HepG2 (cell line): ENCODE measurements around the gene LHX3. TPM values are rescaled to one million over a fixed set of nuclear protein-coding genes. Genes with fewer than 3 reads are reported as not detected.

Experiments
- ATAC-seq: fragments of 200-7000 bp; cut with Tn5 transposase; 3 replicates; pipeline ENCODE4 v1.9.1; 2020; ENCODE audit warnings: mild to moderate bottlenecking, moderate library complexity
- BruUV-seq: library from RNA; stranded (reverse); fragments of 400-500 nt; replicated peaks from 2 replicates; lab custom pipeline; 2021; lab: Mats Ljungman, UMichigan
- CTCF ChIA-PET: fragments of 300-600 bp; formaldehyde crosslinking; extraction: SDS; loops from one replicate; lab custom pipeline; 2021; ENCODE audit warnings: low total read pairs, inconsistent platforms, low intra/inter-chr PET ratio; lab: Yijun Ruan, JAX
- POLR2A ChIA-PET: fragments of 350-600 bp; sonication (Branson Sonifier 250); formaldehyde crosslinking; loops from one replicate; lab custom pipeline; 2020; ENCODE audit warnings: antibody characterized with exemption, inconsistent platforms; lab: Yijun Ruan, JAX
- DNase-seq: peaks from one replicate; pipeline ENCODE4 v3.0.0-alpha.2; 2015; ENCODE audit warnings: low spot score
- FAIRE-seq: peaks from 3 replicates; lab custom pipeline; 2011; peaks lifted over from hg19 to GRCh38; lab: Jason Lieb, UNC
- H2AFZ ChIP-seq: one replicate; pipeline ENCODE4 v1.6.1; 2011; ENCODE audit warnings: low read length, inconsistent platforms
- H3K27ac ChIP-seq: fragments of 300-600 bp; 3 replicates; pipeline ENCODE4 v1.8.0; 2011; ENCODE audit warnings: mixed run types, mild to moderate bottlenecking, mixed read lengths, low read length, inconsistent platforms; ENCODE audit not compliant: insufficient read depth; ENCODE audit errors: extremely low read length
- H3K27me3 ChIP-seq, 2 experiments: fragments of 200-600 bp in 1 of 2; 2 replicates in 1 of 2; 3 replicates in 1 of 2; pipeline versions ENCODE4 v1.6.0 to v1.8.0; 2011; ENCODE audit warnings: low read length in 2 of 2, mild to moderate bottlenecking in 2 of 2, moderate library complexity in 2 of 2, inconsistent platforms in 1 of 2; ENCODE audit not compliant: insufficient read depth in 2 of 2, control insufficient read depth in 1 of 2
- H3K36me3 ChIP-seq, 2 experiments: fragments of 200-600 bp in 1 of 2; replicated peaks in 1 of 2; 2 replicates in 1 of 2; 3 replicates in 1 of 2; pipeline versions ENCODE4 v1.5.1 to v1.8.0; 2011; ENCODE audit warnings: low read length in 2 of 2, inconsistent platforms in 1 of 2; ENCODE audit not compliant: insufficient read depth in 2 of 2, control insufficient read depth in 1 of 2
- H3K4me1 ChIP-seq: 2 replicates; pipeline ENCODE4 v1.5.1; 2012; ENCODE audit warnings: low read length, inconsistent platforms; ENCODE audit not compliant: insufficient read depth
- H3K4me2 ChIP-seq: 2 replicates; pipeline ENCODE4 v1.6.0; 2011; ENCODE audit warnings: low read depth, low read length, inconsistent platforms
- H3K4me3 ChIP-seq, 3 experiments: fragments of 200-600 bp in 1 of 3; sonication (generic), shearing (Covaris generic) in 1 of 3; replicated peaks in 1 of 3; 2 replicates each; pipeline ENCODE4 v1.5.1; 2011 to 2016; ENCODE audit warnings: low read length in 3 of 3, inconsistent platforms in 2 of 3, low read depth in 2 of 3, mild to moderate bottlenecking in 2 of 3, control low read depth in 1 of 3, mixed read lengths in 1 of 3; ENCODE audit not compliant: insufficient read depth in 1 of 3
- H3K79me2 ChIP-seq: one replicate; pipeline ENCODE4 v1.6.1; 2011; ENCODE audit warnings: low read length, inconsistent platforms; ENCODE audit not compliant: insufficient read depth
- H3K9ac ChIP-seq: 2 replicates; pipeline ENCODE4 v1.6.0; 2011; ENCODE audit warnings: mild to moderate bottlenecking, low read depth, low read length, inconsistent platforms; ENCODE audit not compliant: insufficient read depth
- H3K9me3 ChIP-seq: 2 replicates; pipeline ENCODE4 v1.5.1; 2012; ENCODE audit warnings: mild to moderate bottlenecking, low read length
- H4K20me1 ChIP-seq: 2 replicates; pipeline ENCODE4 v1.6.0; 2011; ENCODE audit warnings: inconsistent platforms, mild to moderate bottlenecking, low read length, moderate library complexity; ENCODE audit not compliant: insufficient read depth
- ARNT2 ChIP-seq: sonication (generic); formaldehyde crosslinking; IDR thresholded peaks from 2 replicates; pipeline ENCODE4 v1.8.0; 2022; ENCODE audit warnings: mild to moderate bottlenecking, low read depth, missing genetic modification reagents, moderate library complexity
- BCL3 ChIP-seq: sonication (generic); formaldehyde crosslinking; IDR thresholded peaks from 2 replicates; pipeline ENCODE4 v1.5.1; 2020; ENCODE audit warnings: mild to moderate bottlenecking, missing genetic modification reagents, moderate library complexity
- EHMT2 ChIP-seq: fragments of 200-600 bp; sonication (generic); IDR thresholded peaks from 2 replicates; pipeline ENCODE4 v1.7.0; 2017; ENCODE audit warnings: antibody characterized with exemption, low read depth, low read length, borderline replicate concordance
- MIER2 ChIP-seq: IDR thresholded peaks from 2 replicates; pipeline ENCODE4 v1.6.1; 2016; ENCODE audit warnings: missing biosample characterization, missing genetic modification reagents
- MXI1 ChIP-seq: IDR thresholded peaks from 3 replicates; pipeline ENCODE4 v1.6.1; 2012; ENCODE audit warnings: low read depth, low read length, inconsistent platforms, borderline replicate concordance
- NFYC ChIP-seq: IDR thresholded peaks from 2 replicates; pipeline ENCODE4 v1.6.1; 2016; ENCODE audit warnings: missing genetic modification reagents, missing compliant biosample characterization
- PHF8 ChIP-seq: sonication (generic); formaldehyde crosslinking; IDR thresholded peaks from 2 replicates; pipeline ENCODE4 v1.5.0; 2020; ENCODE audit warnings: missing genetic modification reagents
- SALL1 ChIP-seq: sonication (generic); formaldehyde crosslinking; IDR thresholded peaks from 2 replicates; pipeline ENCODE4 v1.8.0; 2022; ENCODE audit warnings: mild to moderate bottlenecking, missing genetic modification reagents
- TSC22D2 ChIP-seq: sonication (generic); formaldehyde crosslinking; IDR thresholded peaks from 2 replicates; pipeline ENCODE4 v1.5.1; 2020; ENCODE audit warnings: missing genetic modification reagents, mild to moderate bottlenecking, borderline replicate concordance
- ZBTB38 ChIP-seq: sonication (generic); formaldehyde crosslinking; IDR thresholded peaks from 2 replicates; pipeline ENCODE4 v1.5.1; 2020; ENCODE audit warnings: mild to moderate bottlenecking, missing genetic modification reagents
- ZBTB43 ChIP-seq: sonication (generic); formaldehyde crosslinking; conservative IDR thresholded peaks from 2 replicates; pipeline ENCODE4 v1.4.0; 2020; ENCODE audit warnings: missing genetic modification reagents
- ZNF547 ChIP-seq: sonication (generic); formaldehyde crosslinking; IDR thresholded peaks from 2 replicates; pipeline ENCODE4 v1.5.1; 2020; ENCODE audit warnings: mild to moderate bottlenecking, missing genetic modification reagents
- ZNF607 ChIP-seq: sonication (generic); formaldehyde crosslinking; IDR thresholded peaks from 2 replicates; pipeline ENCODE4 v1.5.1; 2020; ENCODE audit warnings: missing genetic modification reagents, mild to moderate bottlenecking, borderline replicate concordance
- ZSCAN21 ChIP-seq: sonication (generic); formaldehyde crosslinking; IDR thresholded peaks from 2 replicates; pipeline ENCODE4 v1.8.0; 2022; ENCODE audit warnings: mild to moderate bottlenecking, missing genetic modification reagents, moderate library complexity, borderline replicate concordance
- whole genome bisulfite sequencing: methylation state at CpG from one replicate; pipeline ENCODE4 v1.1.6; 2017; ENCODE audit warnings: low lambda C conversion rate; 5-methylcytosine and 5-hydroxymethylcytosine counted together
- in situ Hi-C: cut with HindIII; loops from 2 replicates; pipeline ENCODE4 v1.10.0; 2017; ENCODE audit warnings: low pct_unique_long_range_greater_than_20kb; ENCODE audit not compliant: extremely low pct_ligation_motif_present
- intact Hi-C: fragments of 100-400 bp; cut with micrococcal nuclease; formaldehyde crosslinking; loops from one replicate; pipeline ENCODE4 v1.10.0; 2022; ENCODE audit not compliant: unreplicated experiment
- polyA plus RNA-seq, 8 experiments: library from polyadenylated mRNA; depleted of rRNA in 3 of 8; stranded (reverse) in 7 of 8; unstranded in 1 of 8; fragments of >200 nt; fragmentation: Illumina TruSeq in 4 of 8; extraction: Trizol in 4 of 8; gene quantifications; 2 replicates each; pipeline versions ENCODE4 v1.2.1 to v1.2.3, GENCODE V29; 2011 to 2016; ENCODE audit warnings: low read depth in 4 of 8, missing spikeins in 1 of 8, mixed read lengths in 1 of 8; ENCODE audit not compliant: insufficient read depth in 1 of 8
- total RNA-seq, 5 experiments: library from RNA; depleted of rRNA; stranded (reverse); fragments of >200 nt; fragmentation: Illumina TruSeq; extraction: Trizol; gene quantifications; 2 replicates each; pipeline ENCODE4 v1.2.3, GENCODE V29; 2016; ENCODE audit warnings: low read depth in 1 of 5

LHX3 gene
- total and polyA plus RNA-seq, 2 of the 13 experiments (the other 11 are each of a cell fraction or from before 2014, with no cell fraction given), result not detected

- TF ChIP-seq NFYC (CRISPR knock-in tag), result no peak
- TF ChIP-seq, all 625 proteins: peak for 0
Observed at GRCh38 chr9:136202454-136203407, 2.2 kb downstream of the LHX3 start (continued).

GRCh38 chr9:136201609-136202453 lies 3.1 kb downstream of the LHX3 start:
- no peak overlapping the region for H3K4me3 ChIP-seq
- peaks cover 4% of the 10 kb centered on the region for H3K4me1 ChIP-seq
- in situ Hi-C loops, result no loop called here
- CTCF ChIA-PET, result no interaction called here
- POLR2A ChIA-PET, result no interaction called here
- H3K27ac ChIP-seq, result no peak overlapping the region
- FAIRE-seq (no peak), DNase-seq (no peak), ATAC-seq (peak; percentile 31)
- no peaks in the 10 kb centered on the region for H3K79me2 ChIP-seq
- H3K27me3 ChIP-seq, result peaks cover 13 to 55% of the 10 kb centered on the region in 2 experiments; a peak in 4 of 5 replicates
- H3K36me3 ChIP-seq, result no peaks in the 10 kb centered on the region
- peaks cover 32% of the 10 kb centered on the region; the same call in 1 of the 2 replicates for H4K20me1 ChIP-seq
- WGBS, result 62% methylated on average over 15 of the region's 85 CpGs
- H3K9ac ChIP-seq, result no peak overlapping the region
- no peak overlapping the region for H2AFZ ChIP-seq
- no peak overlapping the region for H3K4me2 ChIP-seq
- intact Hi-C loops, result no loop called here
- no peaks in the 10 kb centered on the region for H3K9me3 ChIP-seq
- no TSS peak for BruUV-seq
- TF ChIP-seq ARNT2 (CRISPR knock-in tag), result peak; percentile 47; the same call in 1 of the 2 replicates
- 0 out of 2 replicates have a peak, but pooled peaks have one; percentile 55 for TF ChIP-seq BCL3
- TF ChIP-seq ZSCAN21 (CRISPR knock-in tag), result peak; percentile 27; the same call in 1 of the 2 replicates
- peak; percentile 39; the same call in 1 of the 2 replicates for TF ChIP-seq ZNF547 (CRISPR knock-in tag)
- peak; percentile 18; the same call in 1 of the 2 replicates for TF ChIP-seq ZNF607 (CRISPR knock-in tag)
- peak; percentile 48; the same call in 1 of the 2 replicates for TF ChIP-seq SALL1 (CRISPR knock-in tag)
- TF ChIP-seq ZBTB38 (CRISPR knock-in tag), result peak; percentile 33; the same call in 1 of the 2 replicates
- TF ChIP-seq EHMT2, result peak; percentile 56; the same call in 1 of the 2 replicates
- no peak for TF ChIP-seq MXI1
- 0 out of 2 replicates have a peak, but pooled peaks have one; percentile 31 for TF ChIP-seq ZBTB43 (CRISPR knock-in tag)
- peak; percentile 88 for TF ChIP-seq MIER2
- TF ChIP-seq PHF8 (CRISPR knock-in tag), result no peak
- TF ChIP-seq TSC22D2 (CRISPR knock-in tag), result 0 out of 2 replicates have a peak, but pooled peaks have one; percentile 31
